ENCODE data around the gene BTBD16.

DNA sequence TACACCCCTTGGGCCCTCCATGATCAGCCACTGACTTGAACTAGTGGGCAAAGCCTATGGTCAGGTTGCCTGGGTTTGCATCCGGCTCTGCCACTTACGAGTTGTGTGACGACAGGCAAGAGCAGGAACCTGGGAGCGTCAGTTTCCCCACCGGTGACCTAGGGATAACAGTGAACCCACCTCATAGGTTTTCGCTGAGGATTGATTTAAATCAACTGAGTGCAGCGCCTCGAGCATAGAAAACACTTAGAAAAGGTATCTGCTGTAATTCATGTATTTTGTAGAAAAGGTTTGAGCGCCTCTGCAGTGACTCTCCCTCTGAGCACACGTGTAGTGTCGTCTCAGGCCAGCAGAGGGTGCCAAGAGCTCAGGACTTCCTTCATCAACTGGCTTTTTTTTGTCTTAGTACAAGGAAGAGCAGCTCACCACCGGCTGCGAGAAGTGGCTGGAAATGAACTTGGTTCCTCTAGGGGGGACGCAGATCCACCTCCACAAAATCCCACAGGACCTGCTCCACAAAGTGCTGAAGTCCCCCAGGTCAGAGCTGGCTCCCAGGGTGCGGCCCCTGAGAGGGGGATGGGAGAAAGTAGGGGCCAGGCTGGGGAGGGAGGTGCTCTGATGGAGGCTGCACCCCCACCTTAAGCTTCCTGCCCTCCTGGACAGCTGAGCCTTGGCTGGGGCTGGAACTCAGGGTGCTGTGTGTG lies 27.7 kb downstream of the BTBD16 start:
- TF ChIP-seq POLR2A (IDR thresholded peaks at IDR 0.05; ENCODE audit: low read depth, low read length) (no peak), POLR2AphosphoS5 (IDR thresholded peaks at IDR 0.05; ENCODE audit: low read depth, low read length) (no peak)
